Neuronal stem cell (in vitro differentiated cells): ENCODE measurements around the gene HIP1R.
"Not testable (repeated sequence)": the region's sequence is repeated elsewhere in the genome, so short reads cannot be mapped to it uniquely, and the experiment has no call there.

ENCODE experiments used
- DNase-seq: peaks from one replicate; pipeline ENCODE4 v3.0.0-alpha.2; 2013; ENCODE audit warnings: low spot score
- H2AFZ ChIP-seq: one replicate; pipeline ENCODE4 v1.6.1; 2013; ENCODE audit warnings: mild to moderate bottlenecking, low read length, inconsistent platforms
- H2AK5ac ChIP-seq: 2 replicates; pipeline ENCODE4 v1.6.1; 2013; ENCODE audit warnings: low read depth, mild to moderate bottlenecking, inconsistent platforms, low read length, moderate library complexity, mixed read lengths
- H2BK120ac ChIP-seq: 2 replicates; pipeline ENCODE4 v1.6.1; 2013; ENCODE audit warnings: low read depth, mild to moderate bottlenecking, inconsistent platforms, low read length, moderate library complexity, mixed read lengths
- H2BK12ac ChIP-seq: one replicate; pipeline ENCODE4 v1.6.1; 2013; ENCODE audit warnings: low read length, inconsistent platforms
- H2BK15ac ChIP-seq: 2 replicates; pipeline ENCODE4 v1.6.1; 2013; ENCODE audit warnings: mild to moderate bottlenecking, low read length, inconsistent platforms, mixed read lengths
- H2BK5ac ChIP-seq: one replicate; pipeline ENCODE4 v1.6.1; 2013; ENCODE audit warnings: inconsistent platforms, mild to moderate bottlenecking, low read length, moderate library complexity
- H3K14ac ChIP-seq: one replicate; pipeline ENCODE4 v1.6.1; 2013; ENCODE audit warnings: low read length, inconsistent platforms
- H3K18ac ChIP-seq: 2 replicates; pipeline ENCODE4 v1.6.1; 2013; ENCODE audit warnings: low read length, inconsistent platforms
- H3K23ac ChIP-seq: 2 replicates; pipeline ENCODE4 v1.6.1; 2013; ENCODE audit warnings: low read depth, mild to moderate bottlenecking, mixed read lengths, low read length, inconsistent platforms; ENCODE audit not compliant: poor library complexity
- H3K27ac ChIP-seq: replicated peaks from 3 replicates; pipeline ENCODE4 v1.5.1; 2013; ENCODE audit warnings: low read length, inconsistent platforms
- H3K27me3 ChIP-seq, 3 experiments: 2 replicates each; pipeline ENCODE4 v1.6.1; 2013; ENCODE audit warnings: low read length in 3 of 3, mild to moderate bottlenecking in 2 of 3, inconsistent platforms in 1 of 3, low read depth in 1 of 3, mixed read lengths in 1 of 3, moderate library complexity in 1 of 3; ENCODE audit not compliant: control insufficient read depth in 3 of 3, insufficient read depth in 3 of 3
- H3K36me3 ChIP-seq, 2 donors: replicated peaks in 1 of 2; 2 replicates each; pipeline ENCODE4 v1.6.1; 2013; ENCODE audit warnings: low read length in 2 of 2; ENCODE audit not compliant: control insufficient read depth in 2 of 2, insufficient read depth in 2 of 2
- H3K4ac ChIP-seq: 2 replicates; pipeline ENCODE4 v1.6.1; 2013; ENCODE audit warnings: inconsistent platforms, mild to moderate bottlenecking, low read length, moderate library complexity
- H3K4me1 ChIP-seq, 2 donors: 1 replicate in 1 of 2; 2 replicates in 1 of 2; pipeline ENCODE4 v1.6.1; 2013; ENCODE audit warnings: low read length in 2 of 2, low read depth in 1 of 2; ENCODE audit not compliant: control insufficient read depth in 2 of 2, insufficient read depth in 1 of 2
- H3K4me2 ChIP-seq: one replicate; pipeline ENCODE4 v1.6.1; 2013; ENCODE audit warnings: mild to moderate bottlenecking, low read length, inconsistent platforms; ENCODE audit not compliant: insufficient read depth, poor library complexity, severe bottlenecking
- H3K4me3 ChIP-seq, 2 donors: 2 replicates each; pipeline ENCODE4 v1.5.1; 2013; ENCODE audit warnings: low read length in 2 of 2, mild to moderate bottlenecking in 2 of 2, inconsistent platforms in 1 of 2, moderate library complexity in 1 of 2
- H3K79me1 ChIP-seq: one replicate; pipeline ENCODE4 v1.6.1; 2013; ENCODE audit warnings: low read depth, mild to moderate bottlenecking, inconsistent platforms, low read length, moderate library complexity
- H3K9ac ChIP-seq: one replicate; pipeline ENCODE4 v1.6.1; 2013; ENCODE audit warnings: mild to moderate bottlenecking, low read depth, low read length, inconsistent platforms; ENCODE audit not compliant: poor library complexity
- H3K9me3 ChIP-seq, 2 donors: replicated peaks in 1 of 2; 2 replicates each; pipeline versions ENCODE3 to v1.6.1; 2013; ENCODE audit warnings: low read length in 2 of 2, mild to moderate bottlenecking in 2 of 2, inconsistent platforms in 1 of 2, low read depth in 1 of 2, mixed read lengths in 1 of 2, moderate library complexity in 1 of 2; ENCODE audit not compliant: control insufficient read depth in 2 of 2, insufficient read depth in 1 of 2
- H4K8ac ChIP-seq: one replicate; pipeline ENCODE4 v1.6.1; 2013; ENCODE audit warnings: low read depth, mild to moderate bottlenecking, inconsistent platforms, low read length, moderate library complexity
- H4K91ac ChIP-seq: one replicate; pipeline ENCODE4 v1.6.1; 2013; ENCODE audit warnings: low read length, low read depth, mild to moderate bottlenecking, inconsistent platforms; ENCODE audit not compliant: poor library complexity
- WGBS, 2 donors: extraction: QIAGEN DNeasy Blood & Tissue Kit; methylation state at CpG; one replicate each; pipeline ENCODE4 v1.1.7; 2013; ENCODE audit warnings: missing lambda C conversion rate in 2 of 2, mixed read lengths in 1 of 2; ENCODE audit not compliant: insufficient read length in 2 of 2, insufficient replicate concordance in 1 of 2; ENCODE audit errors: extremely low coverage in 2 of 2; 5-methylcytosine and 5-hydroxymethylcytosine counted together

HIP1R gene

DNA sequence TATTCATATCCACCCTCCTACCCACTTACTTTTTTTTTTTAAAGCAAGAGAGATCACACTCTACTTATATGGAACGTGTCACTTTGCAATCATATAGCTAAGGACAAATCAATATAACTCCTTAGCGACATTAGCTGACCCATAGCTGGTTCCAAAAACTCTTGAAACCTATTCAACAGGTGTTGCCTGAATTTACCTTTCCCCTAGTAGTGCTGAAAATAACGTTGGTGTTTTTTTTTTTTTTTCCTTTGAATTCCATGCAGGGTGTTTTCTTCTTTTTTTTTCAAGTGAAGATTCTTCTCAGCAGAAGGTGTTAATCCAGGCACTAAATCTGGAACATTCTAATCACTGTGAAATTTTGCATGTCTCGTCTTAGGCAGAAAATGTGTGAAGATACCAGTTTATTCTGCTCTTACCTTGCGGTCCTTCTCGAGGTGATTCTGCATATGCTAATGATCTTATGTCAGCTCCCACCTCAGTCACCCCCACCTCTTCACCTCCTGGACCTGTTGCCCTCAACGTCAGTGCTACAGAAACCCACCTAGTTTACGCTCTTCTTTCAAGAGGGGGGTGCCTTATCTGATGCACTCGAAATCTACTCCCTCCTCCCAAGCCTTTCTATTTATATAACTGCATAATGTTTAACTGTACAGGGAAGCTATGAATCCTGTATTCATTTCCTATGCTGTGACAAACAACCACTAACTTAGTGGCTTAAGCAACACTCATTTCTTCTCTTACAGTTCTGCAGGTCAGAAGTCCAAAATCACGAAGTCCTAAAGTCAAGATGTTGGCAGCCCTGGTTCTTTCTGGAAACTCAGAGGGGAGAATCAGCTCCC is 67.8 kb downstream of the HIP1R start:
- Histone ChIP-seq H3K27ac (no peak overlapping the region), H2BK5ac (no peak overlapping the region), H2BK12ac (no peak overlapping the region), H3K36me3 (no peaks in the 10 kb centered on the region), H3K4me2 (no peak overlapping the region), H4K91ac (no peak overlapping the region), H3K9me3 (no peaks in the 10 kb centered on the region), H2AK5ac (no peak overlapping the region), H2AFZ (no peak overlapping the region), H3K4me3 (no peak overlapping the region), H3K79me1 (no peaks in the 10 kb centered on the region), H2BK120ac (no peak overlapping the region), H3K9ac (no peak overlapping the region), H3K27me3 (no peaks in the 10 kb centered on the region), H4K8ac (no peak overlapping the region), H3K23ac (no peak overlapping the region), H3K4me1 (peaks cover 0 to 10% of the 10 kb centered on the region in 2 donors), H2BK15ac (no peak overlapping the region), H3K18ac (no peak overlapping the region), H3K4ac (no peak overlapping the region), H3K14ac (no peak overlapping the region)
- DNase-seq: no peak
- WGBS, 2 donors: no CpG with 5 or more reads among the region's 10 CpGs

GRCh38 chr12:122903693-122904034 is 68.4 kb downstream of the HIP1R start:
- Histone ChIP-seq H3K4ac (no peak overlapping the region), H3K4me2 (no peak overlapping the region), H3K4me3 (no peak overlapping the region), H3K14ac (no peak overlapping the region), H2AFZ (no peak overlapping the region), H3K9me3 (no peaks in the 10 kb centered on the region), H3K23ac (no peak overlapping the region), H3K18ac (no peak overlapping the region), H3K9ac (no peak overlapping the region), H4K91ac (no peak overlapping the region), H3K4me1 (peaks cover 0 to 6% of the 10 kb centered on the region in 2 donors), H2BK15ac (no peak overlapping the region), H3K27me3 (no peaks in the 10 kb centered on the region), H2BK120ac (no peak overlapping the region), H3K79me1 (no peaks in the 10 kb centered on the region), H2AK5ac (no peak overlapping the region), H3K27ac (no peak overlapping the region), H2BK12ac (no peak overlapping the region), H4K8ac (no peak overlapping the region), H2BK5ac (no peak overlapping the region), H3K36me3 (no peaks in the 10 kb centered on the region)
- WGBS, 2 donors: no CpG with 5 or more reads among the region's 7 CpGs
- DNase-seq: no peak

DNA sequence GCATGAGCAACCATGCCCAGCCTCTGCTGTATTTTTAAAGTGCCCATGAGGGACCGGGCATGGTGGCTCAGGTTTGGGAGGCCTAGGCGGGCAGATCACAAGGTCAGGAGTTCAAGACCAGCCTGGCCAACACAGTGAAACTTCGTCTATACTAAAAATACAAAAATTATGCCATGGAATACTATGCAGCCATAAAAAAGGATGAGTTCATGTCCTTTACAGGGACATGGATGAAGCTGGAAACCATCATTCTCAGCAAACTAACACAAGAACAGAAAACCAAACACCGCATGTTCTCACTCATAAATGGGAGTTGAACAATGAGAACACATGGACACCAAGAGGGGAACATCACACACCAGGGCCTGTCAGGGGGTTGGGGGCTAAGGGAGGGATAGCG is 70.0 kb downstream of the HIP1R start:
- H3K27me3 ChIP-seq, H3K4me2 ChIP-seq, H3K9me3 ChIP-seq, H3K14ac ChIP-seq, H3K27ac ChIP-seq, H3K4ac ChIP-seq, H3K36me3 ChIP-seq, H2BK12ac ChIP-seq, H3K79me1 ChIP-seq, H3K4me1 ChIP-seq, H2AK5ac ChIP-seq, H3K18ac ChIP-seq, H3K23ac ChIP-seq, H4K8ac ChIP-seq, H3K4me3 ChIP-seq, H4K91ac ChIP-seq, H2AFZ ChIP-seq, DNase-seq, H3K9ac ChIP-seq, H2BK5ac ChIP-seq, H2BK15ac ChIP-seq, H2BK120ac ChIP-seq: not testable (repeated sequence)
- no CpG with 5 or more reads among the region's 5 CpGs for WGBS, 2 donors

- Histone ChIP-seq H3K4me2 (no peak overlapping the region), H4K91ac (no peak overlapping the region), H2BK15ac (no peak overlapping the region), H2AFZ (no peak overlapping the region), H3K36me3 (no peaks in the 10 kb centered on the region), H3K27ac (no peak overlapping the region), H3K18ac (no peak overlapping the region), H3K27me3 (no peaks in the 10 kb centered on the region), H3K14ac (no peak overlapping the region), H3K9ac (no peak overlapping the region), H2AK5ac (peak overlapping the region; percentile 37), H2BK12ac (no peak overlapping the region), H3K9me3 (no peaks in the 10 kb centered on the region), H2BK120ac (no peak overlapping the region), H2BK5ac (no peak overlapping the region), H4K8ac (no peak overlapping the region), H3K4me3 (no peak overlapping the region), H3K4ac (no peak overlapping the region), H3K23ac (no peak overlapping the region), H3K4me1 (peaks cover 6 to 8% of the 10 kb centered on the region in 2 donors), H3K79me1 (no peaks in the 10 kb centered on the region)
- WGBS, 2 donors: no CpG with 5 or more reads among the region's 6 CpGs
- no peak for DNase-seq
Observed at GRCh38 chr12:122908915-122909314, 73.7 kb downstream of the HIP1R start.
